Measurements from ENCODE around the gene BIN1.

The BIN1 gene

GRCh38 chr2:127104166-127104660, 2.7 kb downstream of the BIN1 start:
- WGBS (ENCODE audit: insufficient coverage) = 100% methylated on average over 3 of the region's 8 CpGs
- DNase-seq = no peak
- Histone ChIP-seq H3K27ac (ENCODE audit: insufficient read depth in 1 of 2, low read depth in 1 of 2, low read length in 2 of 2, poor library complexity in 1 of 2, severe bottlenecking in 2 of 2) (no peak overlapping the region), H3K27me3 (replicated peaks in 2 of 5; ENCODE audit: control insufficient read depth in 4 of 5, insufficient read depth in 5 of 5, low read length in 4 of 5) (no peaks in the 10 kb centered on the region), H3K36me3 (ENCODE audit: control insufficient read depth in 4 of 4, insufficient read depth in 4 of 4, low read length in 3 of 4) (no peaks in the 10 kb centered on the region), H3K4me3 (ENCODE audit: control insufficient read depth in 1 of 7, extremely low read depth in 1 of 7, insufficient read depth in 4 of 7, low read depth in 2 of 7, low read length in 6 of 7) (no peak overlapping the region), H3K9me3 (ENCODE audit: control extremely low read depth in 1 of 5, control insufficient read depth in 4 of 5, insufficient read depth in 2 of 5, low read depth in 1 of 5, low read length in 4 of 5) (no peaks in the 10 kb centered on the region), H3K4me1 (ENCODE audit: control extremely low read depth in 1 of 4, control insufficient read depth in 4 of 4, insufficient read depth in 4 of 4, low read length in 3 of 4) (peaks cover 0 to 81% (median 27%) of the 10 kb centered on the region in 4 experiments)
- ChIA-PET CTCF (interaction anchor here (2.2 to 27.1 kb wide), 2 partner anchors 14 to 32 kb away, joined by 7 to 404 read pairs; no protein-coding TSS in a partner anchor), POLR2A (no interaction called here)

DNA sequence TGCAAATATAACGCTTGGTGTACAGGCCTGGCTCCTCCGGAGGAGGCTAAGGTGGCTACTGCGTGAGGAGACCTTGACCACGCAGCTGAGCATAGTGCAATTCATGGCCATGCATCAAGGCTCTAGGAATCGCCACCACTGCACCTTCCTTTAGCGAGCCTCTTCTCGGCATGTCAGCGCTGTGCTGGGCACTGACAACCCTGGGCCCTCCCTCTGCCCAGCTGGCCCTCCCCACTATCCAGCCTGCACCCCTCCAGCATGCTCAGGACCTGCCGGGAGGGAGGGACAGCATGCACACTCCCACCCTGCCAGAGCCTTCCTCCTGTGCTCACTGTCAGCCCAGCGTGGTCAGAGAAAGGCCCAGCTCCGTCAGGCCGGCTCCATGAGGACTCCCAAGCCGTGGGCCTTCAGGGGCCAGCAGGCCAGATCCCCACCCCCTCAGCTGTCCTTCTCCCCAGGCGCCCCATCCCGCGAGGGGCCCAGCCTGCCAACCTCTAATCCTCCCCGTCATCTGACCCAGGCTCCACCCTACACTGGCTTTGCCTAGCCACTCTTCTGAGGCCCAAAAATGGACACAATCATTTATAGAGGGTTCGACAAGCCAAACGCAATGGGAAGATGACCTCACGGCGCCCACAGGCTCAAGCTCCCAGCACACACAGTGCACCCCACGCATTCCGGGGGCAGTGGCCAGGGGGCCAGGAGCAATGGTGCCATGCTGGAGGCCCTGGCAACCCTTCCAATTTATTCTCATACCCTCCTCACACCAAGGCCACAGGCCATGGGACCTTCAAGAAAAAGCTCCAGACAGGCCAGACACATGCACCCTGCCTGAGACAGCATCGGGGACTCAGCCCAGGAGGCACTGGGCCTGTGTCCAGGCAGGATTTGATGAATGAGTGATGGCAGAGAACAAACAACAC, 3.5 kb downstream of the BIN1 start:
- Histone ChIP-seq H3K4me1 (ENCODE audit: control extremely low read depth in 1 of 4, control insufficient read depth in 4 of 4, insufficient read depth in 4 of 4, low read length in 3 of 4) (peaks cover 0 to 83% (median 27%) of the 10 kb centered on the region in 4 experiments), H3K27me3 (replicated peaks in 2 of 5; ENCODE audit: control insufficient read depth in 4 of 5, insufficient read depth in 5 of 5, low read length in 4 of 5) (no peaks in the 10 kb centered on the region), H3K9me3 (ENCODE audit: control extremely low read depth in 1 of 5, control insufficient read depth in 4 of 5, insufficient read depth in 2 of 5, low read depth in 1 of 5, low read length in 4 of 5) (no peaks in the 10 kb centered on the region), H3K27ac (ENCODE audit: insufficient read depth in 1 of 2, low read depth in 1 of 2, low read length in 2 of 2, poor library complexity in 1 of 2, severe bottlenecking in 2 of 2) (no peak overlapping the region), H3K4me3 (ENCODE audit: control insufficient read depth in 1 of 7, extremely low read depth in 1 of 7, insufficient read depth in 4 of 7, low read depth in 2 of 7, low read length in 6 of 7) (no peak overlapping the region), H3K36me3 (ENCODE audit: control insufficient read depth in 4 of 4, insufficient read depth in 4 of 4, low read length in 3 of 4) (no peaks in the 10 kb centered on the region)
- WGBS (ENCODE audit: insufficient coverage) = 93% methylated on average over 20 of the region's 24 CpGs
- DNase-seq = no peak
- CTCF ChIA-PET = interaction anchor here (2.2 to 27.1 kb wide), 2 partner anchors 13 to 31 kb away, joined by 7 to 404 read pairs; no protein-coding TSS in a partner anchor
- POLR2A ChIA-PET = no interaction called here

GRCh38 chr2:127102521-127103242, 4.3 kb downstream of the BIN1 start:
- POLR2A ChIA-PET = no interaction called here
- no peaks in the 10 kb centered on the region for H3K9me3 ChIP-seq (ENCODE audit: control extremely low read depth in 1 of 5, control insufficient read depth in 4 of 5, insufficient read depth in 2 of 5, low read depth in 1 of 5, low read length in 4 of 5)
- H3K27ac ChIP-seq (ENCODE audit: insufficient read depth in 1 of 2, low read depth in 1 of 2, low read length in 2 of 2, poor library complexity in 1 of 2, severe bottlenecking in 2 of 2) = no peak overlapping the region
- CTCF ChIA-PET = interaction anchor here (27.1 kb wide), 1 partner anchor 30 kb away, joined by 404 read pairs; no protein-coding TSS in a partner anchor
- H3K27me3 ChIP-seq (replicated peaks in 2 of 5; ENCODE audit: control insufficient read depth in 4 of 5, insufficient read depth in 5 of 5, low read length in 4 of 5) = no peaks in the 10 kb centered on the region
- peaks cover 0 to 83% (median 22%) of the 10 kb centered on the region in 4 experiments for H3K4me1 ChIP-seq (ENCODE audit: control extremely low read depth in 1 of 4, control insufficient read depth in 4 of 4, insufficient read depth in 4 of 4, low read length in 3 of 4)
- no peaks in the 10 kb centered on the region for H3K36me3 ChIP-seq (ENCODE audit: control insufficient read depth in 4 of 4, insufficient read depth in 4 of 4, low read length in 3 of 4)
- H3K4me3 ChIP-seq (ENCODE audit: control insufficient read depth in 1 of 7, extremely low read depth in 1 of 7, insufficient read depth in 4 of 7, low read depth in 2 of 7, low read length in 6 of 7) = no peak overlapping the region
- no peak for DNase-seq
- 80% methylated on average over 3 of the region's 5 CpGs for WGBS (ENCODE audit: insufficient coverage)

GRCh38 chr2:127101756-127102477, 5.0 kb downstream of the BIN1 start:
- H3K9me3 ChIP-seq (ENCODE audit: control extremely low read depth in 1 of 5, control insufficient read depth in 4 of 5, insufficient read depth in 2 of 5, low read depth in 1 of 5, low read length in 4 of 5) = no peaks in the 10 kb centered on the region
- POLR2A ChIA-PET = no interaction called here
- DNase-seq = no peak
- H3K27ac ChIP-seq (ENCODE audit: insufficient read depth in 1 of 2, low read depth in 1 of 2, low read length in 2 of 2, poor library complexity in 1 of 2, severe bottlenecking in 2 of 2) = no peak overlapping the region
- whole genome bisulfite sequencing (ENCODE audit: insufficient coverage) = 94% methylated on average over 9 of the region's 10 CpGs
- no peaks in the 10 kb centered on the region for H3K27me3 ChIP-seq (replicated peaks in 2 of 5; ENCODE audit: control insufficient read depth in 4 of 5, insufficient read depth in 5 of 5, low read length in 4 of 5)
- no peak overlapping the region for H3K4me3 ChIP-seq (ENCODE audit: control insufficient read depth in 1 of 7, extremely low read depth in 1 of 7, insufficient read depth in 4 of 7, low read depth in 2 of 7, low read length in 6 of 7)
- no peaks in the 10 kb centered on the region for H3K36me3 ChIP-seq (ENCODE audit: control insufficient read depth in 4 of 4, insufficient read depth in 4 of 4, low read length in 3 of 4)
- H3K4me1 ChIP-seq (ENCODE audit: control extremely low read depth in 1 of 4, control insufficient read depth in 4 of 4, insufficient read depth in 4 of 4, low read length in 3 of 4) = peaks cover 0 to 85% (median 21%) of the 10 kb centered on the region in 4 experiments
- CTCF ChIA-PET = interaction anchor here (1.0 to 27.1 kb wide), 3 partner anchors 13 to 41 kb away, joined by 3 to 404 read pairs (median 7); no protein-coding TSS in a partner anchor

- Histone ChIP-seq H3K27ac (ENCODE audit: insufficient read depth in 1 of 2, low read depth in 1 of 2, low read length in 2 of 2, poor library complexity in 1 of 2, severe bottlenecking in 2 of 2) (no peak overlapping the region), H3K9me3 (ENCODE audit: control extremely low read depth in 1 of 5, control insufficient read depth in 4 of 5, insufficient read depth in 2 of 5, low read depth in 1 of 5, low read length in 4 of 5) (no peaks in the 10 kb centered on the region), H3K36me3 (ENCODE audit: control insufficient read depth in 4 of 4, insufficient read depth in 4 of 4, low read length in 3 of 4) (no peaks in the 10 kb centered on the region), H3K27me3 (replicated peaks in 2 of 5; ENCODE audit: control insufficient read depth in 4 of 5, insufficient read depth in 5 of 5, low read length in 4 of 5) (no peaks in the 10 kb centered on the region), H3K4me3 (ENCODE audit: control insufficient read depth in 1 of 7, extremely low read depth in 1 of 7, insufficient read depth in 4 of 7, low read depth in 2 of 7, low read length in 6 of 7) (no peak overlapping the region), H3K4me1 (ENCODE audit: control extremely low read depth in 1 of 4, control insufficient read depth in 4 of 4, insufficient read depth in 4 of 4, low read length in 3 of 4) (peaks cover 0 to 85% (median 22%) of the 10 kb centered on the region in 4 experiments)
- DNase-seq = no peak
- WGBS (ENCODE audit: insufficient coverage) = 94% methylated on average over 6 of the region's 6 CpGs
- ChIA-PET CTCF (interaction anchor here (1.0 to 27.1 kb wide), 3 partner anchors 12 to 42 kb away, joined by 3 to 404 read pairs (median 7); no protein-coding TSS in a partner anchor), POLR2A (no interaction called here)
Measured at GRCh38 chr2:127101048-127101611, 5.8 kb downstream of the BIN1 start.

GRCh38 chr2:127100251-127101047, 6.5 kb downstream of the BIN1 start:
- Histone ChIP-seq H3K27me3 (replicated peaks in 2 of 5; ENCODE audit: control insufficient read depth in 4 of 5, insufficient read depth in 5 of 5, low read length in 4 of 5) (no peaks in the 10 kb centered on the region), H3K4me1 (ENCODE audit: control extremely low read depth in 1 of 4, control insufficient read depth in 4 of 4, insufficient read depth in 4 of 4, low read length in 3 of 4) (peaks cover 0 to 85% (median 22%) of the 10 kb centered on the region in 4 experiments), H3K9me3 (ENCODE audit: control extremely low read depth in 1 of 5, control insufficient read depth in 4 of 5, insufficient read depth in 2 of 5, low read depth in 1 of 5, low read length in 4 of 5) (no peaks in the 10 kb centered on the region), H3K36me3 (ENCODE audit: control insufficient read depth in 4 of 4, insufficient read depth in 4 of 4, low read length in 3 of 4) (no peaks in the 10 kb centered on the region), H3K4me3 (ENCODE audit: control insufficient read depth in 1 of 7, extremely low read depth in 1 of 7, insufficient read depth in 4 of 7, low read depth in 2 of 7, low read length in 6 of 7) (no peak overlapping the region), H3K27ac (ENCODE audit: insufficient read depth in 1 of 2, low read depth in 1 of 2, low read length in 2 of 2, poor library complexity in 1 of 2, severe bottlenecking in 2 of 2) (no peak overlapping the region)
- ChIA-PET POLR2A (no interaction called here), CTCF (interaction anchor here (1.0 to 27.1 kb wide), 3 partner anchors 11 to 42 kb away, joined by 3 to 404 read pairs (median 7); no protein-coding TSS in a partner anchor)
- 91% methylated on average over 13 of the region's 15 CpGs for whole genome bisulfite sequencing (ENCODE audit: insufficient coverage)
- DNase-seq = no peak

Measured in common myeloid progenitor, CD34-positive (primary cell).